ENCODE results near the gene USP32. TPM values are rescaled to one million over a fixed set of nuclear protein-coding genes. Genes with fewer than 3 reads are reported as not detected.

USP32 gene
- total RNA-seq, 1 donor from 2014 or later = 22.8 TPM

Other genes starting within 250 kb of the USP32 start
- 12.9 TPM for gene CA4, start 242.2 kb downstream of the USP32 start, total RNA-seq
- not detected for gene CHCT1, start 30.4 kb upstream of the USP32 start, total RNA-seq
- gene APPBP2, start 134.1 kb upstream of the USP32 start, total RNA-seq = 16.6 TPM
- gene PPM1D, start 208.1 kb upstream of the USP32 start, total RNA-seq = 6.8 TPM

Measured in left ventricle myocardium inferior (tissue), 1 donor.